ENCODE results near the gene CEP350. TPM values are rescaled to one million over a fixed set of nuclear protein-coding genes. Genes with fewer than 3 reads are reported as not detected.

Gene CEP350, protein sequence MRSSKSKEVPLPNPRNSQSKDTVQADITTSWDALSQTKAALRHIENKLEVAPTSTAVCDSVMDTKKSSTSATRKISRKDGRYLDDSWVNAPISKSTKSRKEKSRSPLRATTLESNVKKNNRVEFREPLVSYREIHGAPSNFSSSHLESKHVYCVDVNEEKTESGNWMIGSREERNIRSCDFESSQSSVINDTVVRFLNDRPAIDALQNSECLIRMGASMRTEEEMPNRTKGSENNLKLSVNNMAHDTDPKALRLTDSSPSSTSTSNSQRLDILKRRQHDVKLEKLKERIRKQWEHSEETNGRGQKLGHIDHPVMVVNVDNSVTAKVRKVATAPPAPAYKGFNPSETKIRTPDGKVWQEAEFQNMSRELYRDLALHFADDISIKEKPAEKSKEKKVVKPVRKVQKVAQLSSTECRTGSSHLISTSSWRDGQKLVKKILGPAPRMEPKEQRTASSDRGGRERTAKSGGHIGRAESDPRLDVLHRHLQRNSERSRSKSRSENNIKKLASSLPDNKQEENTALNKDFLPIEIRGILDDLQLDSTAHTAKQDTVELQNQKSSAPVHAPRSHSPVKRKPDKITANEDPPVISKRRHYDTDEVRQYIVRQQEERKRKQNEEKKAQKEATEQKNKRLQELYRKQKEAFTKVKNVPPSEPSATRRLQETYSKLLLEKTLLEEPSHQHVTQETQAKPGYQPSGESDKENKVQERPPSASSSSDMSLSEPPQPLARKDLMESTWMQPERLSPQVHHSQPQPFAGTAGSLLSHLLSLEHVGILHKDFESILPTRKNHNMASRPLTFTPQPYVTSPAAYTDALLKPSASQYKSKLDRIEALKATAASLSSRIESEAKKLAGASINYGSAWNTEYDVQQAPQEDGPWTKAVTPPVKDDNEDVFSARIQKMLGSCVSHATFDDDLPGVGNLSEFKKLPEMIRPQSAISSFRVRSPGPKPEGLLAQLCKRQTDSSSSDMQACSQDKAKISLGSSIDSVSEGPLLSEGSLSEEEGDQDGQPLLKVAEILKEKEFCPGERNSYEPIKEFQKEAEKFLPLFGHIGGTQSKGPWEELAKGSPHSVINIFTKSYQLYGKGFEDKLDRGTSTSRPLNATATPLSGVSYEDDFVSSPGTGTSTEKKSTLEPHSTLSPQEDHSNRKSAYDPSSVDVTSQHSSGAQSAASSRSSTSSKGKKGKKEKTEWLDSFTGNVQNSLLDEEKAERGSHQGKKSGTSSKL (N-terminal part only)
- total RNA-seq = 57.7 and 71.3 TPM in 2 replicates

GRCh38 chr1:179954493-179955286 lies at the start of gene CEP350:
Gene CEP350, plus strand, starts transcription at chr1:179954810. Its CDS starts 31,372 bp downstream, at chr1:179986182.

DNA sequence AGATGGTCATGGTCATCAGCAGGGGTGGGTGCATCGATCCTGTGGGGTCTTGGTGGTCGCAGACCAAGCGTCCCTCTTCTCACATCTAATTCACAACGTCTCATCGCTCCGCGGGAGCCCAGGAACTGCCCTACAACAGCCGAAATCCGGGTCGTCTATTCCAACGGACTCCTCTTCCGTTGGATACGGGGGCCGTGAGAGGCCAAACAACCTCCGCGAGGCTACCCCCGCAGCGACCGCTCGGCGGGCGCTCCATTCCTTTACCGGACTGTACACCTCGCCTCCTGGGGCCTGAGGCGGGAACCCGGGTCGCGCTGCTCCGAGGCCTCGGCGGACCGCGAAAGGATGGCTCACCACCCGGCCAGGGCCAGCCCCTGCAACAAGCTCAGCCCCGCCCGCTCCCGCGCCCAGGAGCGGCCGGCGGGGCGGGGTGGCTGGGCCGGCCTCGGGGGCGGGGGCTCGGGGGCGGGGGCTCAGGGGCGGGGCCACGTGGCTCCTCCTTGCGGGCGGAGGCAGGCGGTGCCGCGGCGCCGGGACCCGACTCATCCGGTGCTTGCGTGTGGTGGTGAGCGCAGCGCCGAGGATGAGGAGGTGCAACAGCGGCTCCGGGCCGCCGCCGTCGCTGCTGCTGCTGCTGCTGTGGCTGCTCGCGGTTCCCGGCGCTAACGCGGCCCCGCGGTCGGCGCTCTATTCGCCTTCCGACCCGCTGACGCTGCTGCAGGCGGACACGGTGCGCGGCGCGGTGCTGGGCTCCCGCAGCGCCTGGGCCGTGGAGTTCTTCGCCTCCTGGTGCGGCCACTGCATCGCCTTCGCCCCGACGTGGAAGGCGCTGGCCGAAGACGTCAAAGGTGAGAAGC lies 199.9 kb downstream of the CEP350 start, which contains the start of gene QSOX1:
QSOX1 (plus strand) TSS at position 545 of the 857 bp plus-strand sequence; CDS start at position 584, 39 bp downstream.

Other genes with a start within 250 kb of the CEP350 start
- under 0.01 TPM in 1 of 2 replicates, not detected in the other for gene FAM163A, start 211.5 kb upstream of the CEP350 start, total RNA-seq
- gene TOR1AIP2, start 77.0 kb upstream of the CEP350 start, total RNA-seq = 113 and 122 TPM in 2 replicates
- gene TOR1AIP1, start 72.5 kb upstream of the CEP350 start, total RNA-seq = 40.8 and 48.8 TPM in 2 replicates
- gene QSOX1, start 200.1 kb downstream of the CEP350 start, total RNA-seq = 252 and 397 TPM in 2 replicates